ENCODE results near the gene PLXND1.

DNA sequence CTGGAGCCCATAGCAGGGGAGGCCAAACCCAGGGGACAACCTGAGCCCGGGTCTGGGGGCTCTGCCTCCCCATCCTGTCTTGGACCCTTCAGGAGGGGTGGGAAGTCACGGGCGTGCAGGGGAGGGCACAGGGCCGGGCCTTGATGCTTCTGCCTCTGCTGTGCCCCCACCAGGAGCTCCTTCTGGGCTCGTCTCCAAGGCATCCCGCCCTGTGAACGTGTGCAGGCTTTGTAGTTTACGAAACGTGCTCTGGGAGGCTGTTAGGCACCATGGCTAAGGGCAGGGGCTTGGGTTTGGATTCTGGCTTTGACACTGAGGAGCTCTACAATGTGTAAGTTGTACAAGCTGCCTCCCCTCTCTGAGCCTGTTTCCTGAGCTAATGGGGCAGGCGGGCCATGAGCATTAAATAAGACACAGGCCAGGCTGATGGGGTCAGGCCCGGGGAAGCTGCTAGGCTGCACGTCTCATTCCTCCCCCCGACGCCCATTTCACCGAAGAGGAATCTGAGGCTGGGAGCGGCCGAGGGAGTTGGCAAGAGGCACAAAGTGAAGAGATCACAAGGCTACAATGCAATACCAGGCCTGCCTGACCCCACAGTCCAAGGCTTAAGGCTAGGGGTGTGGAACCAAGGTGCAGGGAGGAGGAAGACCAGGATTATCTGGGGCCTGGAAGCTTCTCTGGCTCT lies 19.6 kb downstream of the PLXND1 start:
- TF ChIP-seq, protein P1, sequence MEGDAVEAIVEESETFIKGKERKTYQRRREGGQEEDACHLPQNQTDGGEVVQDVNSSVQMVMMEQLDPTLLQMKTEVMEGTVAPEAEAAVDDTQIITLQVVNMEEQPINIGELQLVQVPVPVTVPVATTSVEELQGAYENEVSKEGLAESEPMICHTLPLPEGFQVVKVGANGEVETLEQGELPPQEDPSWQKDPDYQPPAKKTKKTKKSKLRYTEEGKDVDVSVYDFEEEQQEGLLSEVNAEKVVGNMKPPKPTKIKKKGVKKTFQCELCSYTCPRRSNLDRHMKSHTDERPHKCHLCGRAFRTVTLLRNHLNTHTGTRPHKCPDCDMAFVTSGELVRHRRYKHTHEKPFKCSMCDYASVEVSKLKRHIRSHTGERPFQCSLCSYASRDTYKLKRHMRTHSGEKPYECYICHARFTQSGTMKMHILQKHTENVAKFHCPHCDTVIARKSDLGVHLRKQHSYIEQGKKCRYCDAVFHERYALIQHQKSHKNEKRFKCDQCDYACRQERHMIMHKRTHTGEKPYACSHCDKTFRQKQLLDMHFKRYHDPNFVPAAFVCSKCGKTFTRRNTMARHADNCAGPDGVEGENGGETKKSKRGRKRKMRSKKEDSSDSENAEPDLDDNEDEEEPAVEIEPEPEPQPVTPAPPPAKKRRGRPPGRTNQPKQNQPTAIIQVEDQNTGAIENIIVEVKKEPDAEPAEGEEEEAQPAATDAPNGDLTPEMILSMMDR (IDR thresholded peaks at IDR 0.05) = no peak
- no peak for TF ChIP-seq POLR2A (IDR thresholded peaks at IDR 0.05)

All from body of pancreas (tissue), 4 donors.